ENCODE data around the gene C16orf96.

Gene C16orf96

DNA sequence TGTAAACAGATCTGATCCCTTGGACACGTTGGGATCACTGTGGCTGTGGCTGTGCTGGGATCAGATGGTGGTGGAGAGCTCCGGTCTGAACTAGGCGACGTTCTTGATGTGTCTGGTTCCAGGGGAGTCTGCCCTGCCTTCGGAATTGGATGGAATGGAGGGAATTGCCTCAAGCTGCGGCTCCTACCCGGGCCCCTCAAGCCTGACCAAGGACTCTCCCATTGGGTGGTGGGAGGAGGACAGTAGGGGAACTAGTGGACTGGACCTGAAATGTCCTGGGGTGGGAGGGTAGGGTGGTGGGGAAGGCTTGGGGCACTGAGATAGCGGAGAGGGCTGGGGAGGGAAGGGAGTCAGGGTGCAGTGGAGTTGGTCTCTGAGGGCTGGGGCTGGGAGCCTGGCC lies 61.7 kb downstream of the C16orf96 start:
- Histone ChIP-seq H3K9ac (ENCODE audit: low read length) (no peak overlapping the region), H3K27ac (ENCODE audit: low read depth, low read length, poor library complexity, severe bottlenecking) (no peak overlapping the region)

DNA sequence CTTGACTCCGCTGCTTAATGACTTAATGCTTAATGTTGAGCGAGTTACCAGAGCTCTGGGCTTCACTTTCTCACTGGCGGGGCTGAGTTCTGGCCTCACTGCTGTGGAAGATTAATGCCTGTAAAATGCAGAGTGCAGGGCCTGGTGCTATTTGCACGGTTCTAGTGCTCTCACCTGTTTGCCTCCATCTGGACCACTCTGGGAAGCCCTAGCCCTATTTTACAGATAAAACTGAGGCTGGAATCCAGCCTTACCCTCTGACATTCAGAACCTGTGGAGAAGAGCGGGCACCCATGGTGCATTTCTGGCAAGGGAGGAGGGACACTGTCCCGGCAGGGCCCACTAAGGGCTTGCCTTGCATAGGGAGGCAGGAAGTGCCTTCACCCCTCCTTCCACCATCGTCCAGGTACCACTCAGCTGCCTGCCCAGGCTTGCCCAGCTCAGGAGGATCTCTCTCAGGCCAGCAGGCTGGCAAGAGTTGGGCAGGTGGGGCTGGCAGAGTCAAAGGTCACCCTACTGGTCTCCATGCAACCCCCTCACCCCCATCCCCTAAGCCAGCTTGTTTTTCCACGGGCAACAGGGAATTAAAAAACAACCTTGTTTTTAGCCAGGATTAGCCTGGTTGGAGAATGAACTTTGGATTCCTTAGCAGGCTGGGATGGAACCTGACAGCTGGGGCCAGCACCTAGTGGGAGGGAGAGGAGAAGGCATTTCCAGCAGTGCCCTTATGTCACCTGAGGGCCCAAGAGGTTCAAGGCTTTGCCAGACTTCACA lies 62.7 kb downstream of the C16orf96 start:
- Histone ChIP-seq H4K20me1 (ENCODE audit: insufficient read depth, low read length) (no peaks in the 10 kb centered on the region), H3K79me2 (ENCODE audit: insufficient read depth, low read length) (no peaks in the 10 kb centered on the region), H3K9me3 (ENCODE audit: low read length) (no peaks in the 10 kb centered on the region), H3K9me2 (ENCODE audit: low read depth, low read length) (no peaks in the 10 kb centered on the region), H3K4me3 (ENCODE audit: low read depth, low read length, poor library complexity, severe bottlenecking) (no peak overlapping the region), H3K27me3 (ENCODE audit: insufficient read depth, low read length) (no peaks in the 10 kb centered on the region), H3K27ac (ENCODE audit: low read depth, low read length, poor library complexity, severe bottlenecking) (peak overlapping the region; percentile 4), H3F3A (ENCODE audit: insufficient read depth, low read length) (no peaks in the 10 kb centered on the region), H2AFZ (ENCODE audit: low read length) (no peak overlapping the region), H3K36me3 (ENCODE audit: insufficient read depth, low read length) (no peaks in the 10 kb centered on the region), H3K4me1 (ENCODE audit: insufficient read depth, low read length, severe bottlenecking) (peaks cover 38% of the 10 kb centered on the region), H3K4me2 (ENCODE audit: low read length) (no peak overlapping the region), H3K9ac (ENCODE audit: low read length) (no peak overlapping the region; the same call in 1 of the 2 replicates)
- TF ChIP-seq, protein P1, sequence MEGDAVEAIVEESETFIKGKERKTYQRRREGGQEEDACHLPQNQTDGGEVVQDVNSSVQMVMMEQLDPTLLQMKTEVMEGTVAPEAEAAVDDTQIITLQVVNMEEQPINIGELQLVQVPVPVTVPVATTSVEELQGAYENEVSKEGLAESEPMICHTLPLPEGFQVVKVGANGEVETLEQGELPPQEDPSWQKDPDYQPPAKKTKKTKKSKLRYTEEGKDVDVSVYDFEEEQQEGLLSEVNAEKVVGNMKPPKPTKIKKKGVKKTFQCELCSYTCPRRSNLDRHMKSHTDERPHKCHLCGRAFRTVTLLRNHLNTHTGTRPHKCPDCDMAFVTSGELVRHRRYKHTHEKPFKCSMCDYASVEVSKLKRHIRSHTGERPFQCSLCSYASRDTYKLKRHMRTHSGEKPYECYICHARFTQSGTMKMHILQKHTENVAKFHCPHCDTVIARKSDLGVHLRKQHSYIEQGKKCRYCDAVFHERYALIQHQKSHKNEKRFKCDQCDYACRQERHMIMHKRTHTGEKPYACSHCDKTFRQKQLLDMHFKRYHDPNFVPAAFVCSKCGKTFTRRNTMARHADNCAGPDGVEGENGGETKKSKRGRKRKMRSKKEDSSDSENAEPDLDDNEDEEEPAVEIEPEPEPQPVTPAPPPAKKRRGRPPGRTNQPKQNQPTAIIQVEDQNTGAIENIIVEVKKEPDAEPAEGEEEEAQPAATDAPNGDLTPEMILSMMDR (IDR thresholded peaks at IDR 0.05; ENCODE audit: low read length): no peak
- TF ChIP-seq EZH2 (IDR thresholded peaks at IDR 0.05; ENCODE audit: borderline replicate concordance, low read length): no peak

More for the DNA sequence above, 61.7 kb downstream of the C16orf96 start:
- TF ChIP-seq, protein P1 (IDR thresholded peaks at IDR 0.05; ENCODE audit: low read length): no peak
- TF ChIP-seq EZH2 (IDR thresholded peaks at IDR 0.05; ENCODE audit: borderline replicate concordance, low read length): no peak
- H4K20me1 ChIP-seq (ENCODE audit: insufficient read depth, low read length): no peaks in the 10 kb centered on the region
- no peaks in the 10 kb centered on the region for H3K9me2 ChIP-seq (ENCODE audit: low read depth, low read length)
- no peak overlapping the region for H2AFZ ChIP-seq (ENCODE audit: low read length)
- H3K36me3 ChIP-seq (ENCODE audit: insufficient read depth, low read length): no peaks in the 10 kb centered on the region
- H3K9me3 ChIP-seq (ENCODE audit: low read length): no peaks in the 10 kb centered on the region
- no peaks in the 10 kb centered on the region for H3K27me3 ChIP-seq (ENCODE audit: insufficient read depth, low read length)
- H3K4me1 ChIP-seq (ENCODE audit: insufficient read depth, low read length, severe bottlenecking): peaks cover 44% of the 10 kb centered on the region
- H3K79me2 ChIP-seq (ENCODE audit: insufficient read depth, low read length): no peaks in the 10 kb centered on the region
- no peak overlapping the region for H3K4me3 ChIP-seq (ENCODE audit: low read depth, low read length, poor library complexity, severe bottlenecking)
- no peaks in the 10 kb centered on the region for H3F3A ChIP-seq (ENCODE audit: insufficient read depth, low read length)
- peak overlapping the region; percentile 83; the same call in 1 of the 2 replicates for H3K4me2 ChIP-seq (ENCODE audit: low read length)

DNA sequence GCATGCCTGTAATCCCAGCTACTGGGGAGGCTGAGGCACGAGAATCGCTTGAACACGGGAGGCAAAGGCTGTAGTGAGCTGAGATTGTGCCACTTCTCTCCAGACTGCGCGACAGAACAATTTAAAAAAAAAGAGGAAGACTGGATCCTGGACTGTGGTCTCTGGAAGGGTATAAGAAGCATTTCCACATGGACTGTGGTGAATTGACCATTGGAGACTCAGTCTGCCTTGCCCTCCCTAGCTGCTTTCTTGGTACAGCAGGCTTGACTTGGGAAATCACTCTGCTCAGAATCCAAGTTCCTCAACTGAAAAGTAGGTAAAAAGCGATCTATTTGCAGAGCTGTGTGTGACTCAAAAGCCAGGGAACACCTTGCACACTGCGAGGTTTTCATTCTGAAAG lies 67.5 kb downstream of the C16orf96 start:
- no peaks in the 10 kb centered on the region for H3K27me3 ChIP-seq (ENCODE audit: insufficient read depth, low read length)
- no peak overlapping the region for H2AFZ ChIP-seq (ENCODE audit: low read length)
- H3K79me2 ChIP-seq (ENCODE audit: insufficient read depth, low read length): peaks cover 24% of the 10 kb centered on the region
- H3K9me2 ChIP-seq (ENCODE audit: low read depth, low read length): no peaks in the 10 kb centered on the region
- peak overlapping the region; percentile 56 for H3K27ac ChIP-seq (ENCODE audit: low read depth, low read length, poor library complexity, severe bottlenecking)
- H3K4me3 ChIP-seq (ENCODE audit: low read depth, low read length, poor library complexity, severe bottlenecking): peak overlapping the region; percentile 92
- no peak overlapping the region; the same call in 1 of the 2 replicates for H3K9ac ChIP-seq (ENCODE audit: low read length)
- H3K4me1 ChIP-seq (ENCODE audit: insufficient read depth, low read length, severe bottlenecking): peaks cover 27% of the 10 kb centered on the region
- no peaks in the 10 kb centered on the region for H4K20me1 ChIP-seq (ENCODE audit: insufficient read depth, low read length)
- peaks cover 12% of the 10 kb centered on the region; the same call in 1 of the 2 replicates for H3K36me3 ChIP-seq (ENCODE audit: insufficient read depth, low read length)
- TF ChIP-seq EZH2 (IDR thresholded peaks at IDR 0.05; ENCODE audit: borderline replicate concordance, low read length): no peak
- TF ChIP-seq, protein P1 (IDR thresholded peaks at IDR 0.05; ENCODE audit: low read length): no peak
- H3K4me2 ChIP-seq (ENCODE audit: low read length): peak overlapping the region; percentile 99
- no peaks in the 10 kb centered on the region for H3F3A ChIP-seq (ENCODE audit: insufficient read depth, low read length)
- H3K9me3 ChIP-seq (ENCODE audit: low read length): no peaks in the 10 kb centered on the region

All from OCI-LY1 (cell line).